ENCODE results near the gene PTPA. TPM values are rescaled to one million over a fixed set of nuclear protein-coding genes. Genes with fewer than 3 reads are reported as not detected.
A peak's percentile ranks its signal among the peaks of the same experiment; 100 is the strongest.

PTPA gene
- total and polyA plus RNA-seq, 9 donors: 106 to 141 (median 122) TPM

GRCh38 chr9:129133082-129133481 is 21.9 kb downstream of the PTPA start:
- Histone ChIP-seq H3K4me3 (ENCODE audit: low read length) (no peak overlapping the region), H3K9me3 (replicated peaks; ENCODE audit: control insufficient read depth, low read depth, low read length) (no peaks in the 10 kb centered on the region)
- WGBS (ENCODE audit: insufficient coverage): 77% methylated on average over 4 of the region's 4 CpGs

GRCh38 chr9:129135476-129135875 is 24.3 kb downstream of the PTPA start:
- no peak overlapping the region for H3K27ac ChIP-seq (ENCODE audit: low read length)
- WGBS (ENCODE audit: insufficient coverage): 79% methylated on average over 6 of the region's 6 CpGs
- H3K4me3 ChIP-seq (ENCODE audit: low read length): no peak overlapping the region
- H3K36me3 ChIP-seq (ENCODE audit: control insufficient read depth, insufficient read depth, low read length): peaks cover 60% of the 10 kb centered on the region
- H3K27me3 ChIP-seq (ENCODE audit: control insufficient read depth, insufficient read depth, low read length): no peaks in the 10 kb centered on the region
- H3K9me3 ChIP-seq (replicated peaks; ENCODE audit: control insufficient read depth, low read depth, low read length): no peaks in the 10 kb centered on the region
- peaks cover 36% of the 10 kb centered on the region for H3K4me1 ChIP-seq (ENCODE audit: control insufficient read depth, insufficient read depth, low read length)
- no peak for DNase-seq

More at GRCh38 chr9:129133082-129133481, 21.9 kb downstream of the PTPA start:
- Histone ChIP-seq H3K4me1 (ENCODE audit: control insufficient read depth, insufficient read depth, low read length) (peaks cover 14% of the 10 kb centered on the region), H3K36me3 (ENCODE audit: control insufficient read depth, insufficient read depth, low read length) (peaks cover 73% of the 10 kb centered on the region), H3K27me3 (ENCODE audit: control insufficient read depth, insufficient read depth, low read length) (no peaks in the 10 kb centered on the region), H3K27ac (ENCODE audit: low read length) (no peak overlapping the region)
- DNase-seq: no peak

DNA sequence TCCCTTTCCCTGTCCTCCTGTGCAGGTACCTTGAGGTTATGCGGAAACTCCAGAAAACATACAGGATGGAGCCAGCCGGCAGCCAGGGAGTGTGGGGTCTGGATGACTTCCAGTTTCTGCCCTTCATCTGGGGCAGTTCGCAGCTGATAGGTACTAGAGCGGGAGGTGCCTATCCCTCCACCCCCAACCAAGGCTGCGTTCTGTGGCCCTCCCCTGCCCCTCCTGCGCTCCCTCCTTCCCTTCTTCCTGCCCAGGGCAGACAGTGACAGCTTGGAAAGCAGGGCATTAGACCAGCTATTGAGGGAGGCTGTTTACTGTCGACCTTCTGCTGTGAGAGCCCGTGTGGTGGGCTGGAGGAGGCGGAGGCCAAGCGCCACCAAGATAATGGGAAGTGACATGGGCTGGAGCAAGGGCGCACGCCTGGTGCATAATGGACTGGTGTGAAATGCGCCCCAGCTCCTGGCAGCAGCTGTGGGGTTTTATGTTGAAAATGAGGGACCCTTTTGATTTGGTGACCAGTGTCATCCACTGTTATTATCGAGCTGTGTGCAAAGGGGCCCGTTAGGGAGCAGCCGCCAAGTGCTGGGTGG is 25.3 kb downstream of the PTPA start:
- Histone ChIP-seq H3K4me3 (ENCODE audit: low read length) (no peak overlapping the region), H3K36me3 (ENCODE audit: control insufficient read depth, insufficient read depth, low read length) (peaks cover 49% of the 10 kb centered on the region), H3K4me1 (ENCODE audit: control insufficient read depth, insufficient read depth, low read length) (peaks cover 44% of the 10 kb centered on the region), H3K27me3 (ENCODE audit: control insufficient read depth, insufficient read depth, low read length) (no peaks in the 10 kb centered on the region), H3K9me3 (replicated peaks; ENCODE audit: control insufficient read depth, low read depth, low read length) (no peaks in the 10 kb centered on the region), H3K27ac (ENCODE audit: low read length) (no peak overlapping the region)
- 67% methylated on average over 9 of the region's 16 CpGs for WGBS (ENCODE audit: insufficient coverage)
- no peak for DNase-seq

DNA sequence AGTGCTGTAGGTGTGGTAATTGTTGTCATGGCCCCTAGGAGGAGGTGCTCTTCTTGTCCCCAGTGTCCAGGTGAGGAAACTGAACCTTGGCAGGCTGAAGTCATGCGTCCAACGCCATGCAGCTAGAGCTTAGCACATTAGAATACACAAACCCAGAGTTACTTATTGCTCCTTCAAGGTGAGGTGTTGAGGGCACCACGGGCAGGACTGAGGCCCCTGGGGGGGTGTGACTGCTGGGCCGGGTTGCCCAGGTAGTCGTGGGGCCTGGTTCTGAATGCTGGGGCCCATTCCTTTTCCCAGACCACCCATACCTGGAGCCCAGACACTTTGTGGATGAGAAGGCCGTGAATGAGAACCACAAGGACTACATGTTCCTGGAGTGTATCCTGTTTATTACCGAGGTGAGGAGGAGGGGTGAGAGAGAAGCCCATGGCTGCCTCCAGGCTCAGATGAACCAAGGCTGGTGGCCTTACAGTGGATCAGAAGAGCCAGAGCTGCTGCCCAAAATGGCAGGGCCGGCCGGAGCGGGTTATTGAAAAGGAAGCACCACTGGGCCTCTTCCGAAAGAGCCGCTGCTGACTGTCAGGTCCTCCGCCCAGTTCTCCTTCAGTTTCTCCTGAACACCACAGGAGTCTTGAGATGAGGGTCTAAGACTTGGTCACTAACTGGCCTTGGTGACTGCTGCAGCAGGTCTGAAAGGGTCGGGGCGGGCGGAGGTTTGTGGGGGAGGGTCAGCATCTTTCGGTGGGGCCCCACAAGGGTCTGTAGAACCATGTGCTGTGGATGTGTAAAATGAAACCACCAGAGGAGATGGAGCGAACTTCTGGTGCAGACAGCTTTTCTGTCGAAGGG is 26.3 kb downstream of the PTPA start:
- Histone ChIP-seq H3K27ac (ENCODE audit: low read length) (peak overlapping the region; percentile 100), H3K9me3 (replicated peaks; ENCODE audit: control insufficient read depth, low read depth, low read length) (no peaks in the 10 kb centered on the region), H3K4me1 (ENCODE audit: control insufficient read depth, insufficient read depth, low read length) (peaks cover 53% of the 10 kb centered on the region), H3K4me3 (ENCODE audit: low read length) (no peak overlapping the region), H3K36me3 (ENCODE audit: control insufficient read depth, insufficient read depth, low read length) (peaks cover 52% of the 10 kb centered on the region), H3K27me3 (ENCODE audit: control insufficient read depth, insufficient read depth, low read length) (no peaks in the 10 kb centered on the region)
- DNase-seq: no peak
- 67% methylated on average over 10 of the region's 19 CpGs for WGBS (ENCODE audit: insufficient coverage)

DNA sequence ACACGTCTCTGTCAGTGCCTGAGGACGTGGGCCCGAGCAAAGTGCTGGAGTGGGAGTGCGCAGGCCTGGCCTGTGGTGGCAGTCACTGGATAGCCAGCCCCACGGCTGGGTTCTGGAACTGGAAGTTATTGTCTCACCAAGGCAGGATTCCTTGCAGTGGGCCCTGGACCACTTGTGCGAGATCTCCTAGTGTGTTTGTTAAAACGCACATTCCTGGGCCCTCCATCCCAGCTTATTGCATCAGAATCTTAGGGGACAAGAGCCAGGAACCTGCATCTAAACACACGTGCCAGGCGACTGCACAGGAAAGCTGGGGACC is 26.9 kb downstream of the PTPA start:
- 78% methylated on average over 9 of the region's 9 CpGs for WGBS (ENCODE audit: insufficient coverage)
- no peaks in the 10 kb centered on the region for H3K9me3 ChIP-seq (replicated peaks; ENCODE audit: control insufficient read depth, low read depth, low read length)
- no peaks in the 10 kb centered on the region for H3K27me3 ChIP-seq (ENCODE audit: control insufficient read depth, insufficient read depth, low read length)
- no peak for DNase-seq
- H3K4me1 ChIP-seq (ENCODE audit: control insufficient read depth, insufficient read depth, low read length): peaks cover 59% of the 10 kb centered on the region
- no peak overlapping the region for H3K4me3 ChIP-seq (ENCODE audit: low read length)
- peaks cover 52% of the 10 kb centered on the region for H3K36me3 ChIP-seq (ENCODE audit: control insufficient read depth, insufficient read depth, low read length)
- peak overlapping the region; percentile 100 for H3K27ac ChIP-seq (ENCODE audit: low read length)

DNA sequence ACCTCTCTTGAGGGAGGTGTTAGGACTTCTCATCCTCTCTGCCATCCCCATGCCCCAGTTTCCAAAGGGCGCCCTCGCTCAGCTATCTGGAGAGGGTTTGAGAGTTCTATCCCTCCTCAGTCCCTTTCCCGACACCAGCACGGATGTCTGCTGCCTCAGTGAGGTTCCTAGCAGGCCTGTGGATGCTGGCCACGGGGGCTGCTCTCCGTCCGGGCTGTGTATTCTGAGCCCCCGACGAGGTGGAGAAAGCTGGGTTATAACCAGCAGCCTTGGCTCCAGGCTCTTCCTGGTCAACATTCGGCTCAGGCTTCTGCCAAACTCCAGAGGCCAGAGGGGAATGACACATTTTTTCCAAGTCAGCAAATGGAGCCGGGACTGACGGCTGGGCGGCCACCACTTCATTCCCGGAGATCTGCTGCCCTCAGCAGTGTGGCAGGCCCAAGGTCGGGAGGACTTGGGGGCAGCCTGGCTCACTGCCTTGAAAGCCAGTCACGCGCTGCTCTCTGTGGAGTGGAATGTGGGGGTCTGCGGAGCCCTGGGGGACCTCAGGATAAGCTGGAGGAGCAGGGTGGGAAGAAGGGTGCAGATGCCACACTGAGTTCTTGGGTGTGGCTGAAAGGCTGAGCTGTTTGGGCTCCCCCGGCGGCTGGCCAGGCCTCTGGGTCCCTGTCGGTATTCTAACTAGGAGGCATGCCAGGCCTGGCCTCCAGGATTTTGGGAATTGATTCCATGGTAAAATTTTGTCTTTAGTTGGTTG is 27.4 kb downstream of the PTPA start:
- peaks cover 54% of the 10 kb centered on the region for H3K36me3 ChIP-seq (ENCODE audit: control insufficient read depth, insufficient read depth, low read length)
- no peaks in the 10 kb centered on the region for H3K27me3 ChIP-seq (ENCODE audit: control insufficient read depth, insufficient read depth, low read length)
- peak overlapping the region; percentile 100 for H3K27ac ChIP-seq (ENCODE audit: low read length)
- peak; percentile 86 for DNase-seq
- no peaks in the 10 kb centered on the region for H3K9me3 ChIP-seq (replicated peaks; ENCODE audit: control insufficient read depth, low read depth, low read length)
- 30% methylated on average over 15 of the region's 21 CpGs for WGBS (ENCODE audit: insufficient coverage)
- H3K4me3 ChIP-seq (ENCODE audit: low read length): no peak overlapping the region
- H3K4me1 ChIP-seq (ENCODE audit: control insufficient read depth, insufficient read depth, low read length): peaks cover 64% of the 10 kb centered on the region

DNA sequence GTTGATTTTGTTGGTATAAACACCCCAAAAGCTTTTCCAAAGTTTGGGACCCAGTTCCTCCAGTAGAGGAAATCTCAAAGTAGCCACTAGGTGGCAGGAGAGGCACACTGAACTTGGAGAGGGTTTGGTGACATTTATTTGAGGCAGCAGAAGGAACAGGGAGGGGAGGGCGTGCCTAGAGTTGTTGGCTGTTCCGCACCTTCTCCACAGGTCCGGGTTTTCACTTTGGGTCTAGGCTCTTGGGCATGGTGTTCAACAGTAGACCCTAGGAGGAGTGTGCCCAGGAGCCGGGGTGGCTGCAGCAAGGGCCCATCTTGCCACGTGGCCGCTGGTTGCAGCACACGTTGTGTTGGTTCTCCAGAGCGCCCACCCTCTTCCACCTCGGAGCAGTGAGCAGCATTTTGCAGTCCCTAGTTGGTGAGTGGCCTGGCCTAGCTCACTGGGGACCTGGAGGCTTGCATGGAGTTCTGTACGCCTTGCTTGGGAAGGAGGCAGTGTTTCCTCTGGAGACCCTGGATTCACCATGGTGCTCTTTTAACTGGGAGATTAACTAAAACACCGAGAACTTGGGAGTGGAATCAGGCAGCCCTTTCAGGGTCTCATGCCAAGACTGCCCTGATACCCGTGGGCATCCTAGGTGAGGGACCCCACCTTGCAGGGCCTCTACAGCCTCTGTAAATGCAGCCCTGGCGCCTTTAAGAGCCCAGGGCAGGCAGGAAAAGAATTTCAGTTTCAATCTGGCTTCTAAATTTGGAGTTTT is 28.2 kb downstream of the PTPA start:
- 3% methylated on average over 11 of the region's 13 CpGs for WGBS (ENCODE audit: insufficient coverage)
- DNase-seq: peak; percentile 96
- Histone ChIP-seq H3K36me3 (ENCODE audit: control insufficient read depth, insufficient read depth, low read length) (peaks cover 55% of the 10 kb centered on the region), H3K9me3 (replicated peaks; ENCODE audit: control insufficient read depth, low read depth, low read length) (no peaks in the 10 kb centered on the region), H3K27ac (ENCODE audit: low read length) (peak overlapping the region; percentile 100), H3K4me1 (ENCODE audit: control insufficient read depth, insufficient read depth, low read length) (peaks cover 71% of the 10 kb centered on the region), H3K27me3 (ENCODE audit: control insufficient read depth, insufficient read depth, low read length) (no peaks in the 10 kb centered on the region), H3K4me3 (ENCODE audit: low read length) (peak overlapping the region; percentile 59)

DNA sequence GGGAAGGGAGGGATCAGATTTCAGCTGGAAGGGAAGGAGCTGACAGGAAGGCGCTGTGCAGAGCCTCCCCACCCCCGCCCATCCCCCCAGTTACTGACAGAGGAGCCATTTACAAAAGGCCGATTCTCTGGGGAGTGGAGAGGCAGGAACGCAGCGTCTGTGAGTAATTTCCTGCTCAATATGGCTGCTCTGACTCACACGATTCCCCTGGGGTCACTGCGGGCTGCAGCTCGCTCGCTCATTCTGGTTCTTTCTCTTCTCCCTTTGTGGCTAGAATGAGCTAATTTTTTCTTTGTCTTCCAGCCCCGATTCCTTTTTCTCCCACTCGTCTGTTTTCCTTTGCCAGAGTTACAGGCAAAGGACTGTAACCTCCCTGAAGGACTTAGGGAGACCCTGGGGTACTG is 28.8 kb downstream of the PTPA start:
- H3K27me3 ChIP-seq (ENCODE audit: control insufficient read depth, insufficient read depth, low read length): no peaks in the 10 kb centered on the region
- WGBS (ENCODE audit: insufficient coverage): 0% methylated on average over 2 of the region's 11 CpGs
- peak overlapping the region; percentile 59 for H3K4me3 ChIP-seq (ENCODE audit: low read length)
- H3K27ac ChIP-seq (ENCODE audit: low read length): peak overlapping the region; percentile 100
- H3K9me3 ChIP-seq (replicated peaks; ENCODE audit: control insufficient read depth, low read depth, low read length): no peaks in the 10 kb centered on the region
- H3K4me1 ChIP-seq (ENCODE audit: control insufficient read depth, insufficient read depth, low read length): peaks cover 76% of the 10 kb centered on the region
- peak; percentile 100 for DNase-seq
- H3K36me3 ChIP-seq (ENCODE audit: control insufficient read depth, insufficient read depth, low read length): peaks cover 51% of the 10 kb centered on the region

DNA sequence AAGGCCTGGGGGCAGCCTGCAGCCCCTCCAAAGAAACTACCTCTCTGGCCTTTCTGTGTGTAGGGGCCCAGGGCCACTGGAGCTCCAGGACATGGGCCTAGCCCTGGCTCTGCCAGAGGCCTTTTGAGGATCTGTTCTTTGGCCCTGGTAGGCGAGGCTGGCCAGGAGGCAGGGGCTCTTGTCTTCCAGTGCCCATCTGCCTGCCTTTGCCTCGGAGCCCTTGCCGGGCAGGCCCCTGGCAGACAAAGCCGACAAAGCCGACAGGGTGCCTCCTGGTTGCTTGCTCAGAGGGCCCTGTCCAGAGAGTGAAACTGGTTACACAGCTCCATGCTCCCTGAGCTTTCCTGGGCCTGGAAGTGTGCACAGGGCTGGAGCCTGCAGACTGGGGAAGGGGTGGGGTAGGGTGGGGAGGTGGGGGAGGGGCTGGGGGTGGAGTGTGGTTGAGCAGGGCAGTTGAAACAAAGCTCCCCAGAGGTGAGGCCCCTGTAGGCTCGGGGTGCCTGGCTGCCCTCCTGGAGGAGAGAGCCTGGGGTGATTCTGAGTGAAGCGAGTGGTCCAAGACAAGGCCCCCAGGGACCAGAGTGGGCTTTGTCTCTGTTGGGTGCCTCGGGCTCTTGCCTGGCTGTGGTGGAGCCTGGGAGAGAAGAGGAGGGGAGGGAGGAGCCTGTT is 29.3 kb downstream of the PTPA start:
- H3K9me3 ChIP-seq (replicated peaks; ENCODE audit: control insufficient read depth, low read depth, low read length): no peaks in the 10 kb centered on the region
- no peaks in the 10 kb centered on the region for H3K27me3 ChIP-seq (ENCODE audit: control insufficient read depth, insufficient read depth, low read length)
- peaks cover 82% of the 10 kb centered on the region for H3K4me1 ChIP-seq (ENCODE audit: control insufficient read depth, insufficient read depth, low read length)
- peak overlapping the region; percentile 100 for H3K27ac ChIP-seq (ENCODE audit: low read length)
- peak overlapping the region; percentile 59 for H3K4me3 ChIP-seq (ENCODE audit: low read length)
- DNase-seq: peak; percentile 76
- peaks cover 54% of the 10 kb centered on the region for H3K36me3 ChIP-seq (ENCODE audit: control insufficient read depth, insufficient read depth, low read length)
- WGBS (ENCODE audit: insufficient coverage): 10% methylated on average over 8 of the region's 8 CpGs
